ENCODE data around the gene ABCC3. TPM values are rescaled to one million over a fixed set of nuclear protein-coding genes. Genes with fewer than 3 reads are reported as not detected.
"Not testable (repeated sequence)": the region's sequence is repeated elsewhere in the genome, so short reads cannot be mapped to it uniquely, and the experiment has no call there.

The ABCC3 gene
- polyA plus RNA-seq, 5 donors: 27.4 to 61.4 (median 39.5) TPM

GRCh38 chr17:50663812-50664374, 29.2 kb downstream of the ABCC3 start:
- DNase-seq: no peak

- DNase-seq: no peak
These were observed 30.2 kb downstream of the ABCC3 start for GRCh38 chr17:50664788-50665458.

GRCh38 chr17:50665838-50666237, 31.2 kb downstream of the ABCC3 start:
- no peak for DNase-seq

- DNase-seq: no peak
These were observed 31.6 kb downstream of the ABCC3 start for GRCh38 chr17:50666316-50666715.

GRCh38 chr17:50667259-50668024, 32.8 kb downstream of the ABCC3 start:
- no peak for DNase-seq

GRCh38 chr17:50668025-50668837, 33.5 kb downstream of the ABCC3 start:
- no peak for DNase-seq

GRCh38 chr17:50668838-50669581, 34.3 kb downstream of the ABCC3 start:
- no peak for DNase-seq

- DNase-seq: no peak
These were observed 37.4 kb downstream of the ABCC3 start for GRCh38 chr17:50672071-50672470.

- no peak for DNase-seq
These were observed 38.3 kb downstream of the ABCC3 start for GRCh38 chr17:50672831-50673551.

GRCh38 chr17:50675190-50675589, 40.5 kb downstream of the ABCC3 start:
- no peak for DNase-seq

GRCh38 chr17:50675627-50676026, 40.9 kb downstream of the ABCC3 start:
- no peak for DNase-seq

- DNase-seq: no peak
These were observed 41.6 kb downstream of the ABCC3 start for GRCh38 chr17:50676065-50676975.

- DNase-seq: no peak
These were observed 43.2 kb downstream of the ABCC3 start for GRCh38 chr17:50677851-50678375.

GRCh38 chr17:50679008-50679544, 44.4 kb downstream of the ABCC3 start:
- no peak for DNase-seq

- DNase-seq: no peak
These were observed 45.4 kb downstream of the ABCC3 start for GRCh38 chr17:50680126-50680525.

GRCh38 chr17:50680543-50681262, 46.0 kb downstream of the ABCC3 start:
- DNase-seq: not testable (repeated sequence)

- peak; percentile 55 to 71 for DNase-seq
These were observed 46.9 kb downstream of the ABCC3 start for GRCh38 chr17:50681263-50682200.

Data from right lung (tissue), 5 donors.